ENCODE measurements around the gene MYADM. TPM values are rescaled to one million over a fixed set of nuclear protein-coding genes. Genes with fewer than 3 reads are reported as not detected.

The MYADM gene
- total and polyA plus RNA-seq, 2 of the 13 experiments (the other 11 are each of a cell fraction or from before 2014, with no cell fraction given), result 19.9 to 38.1 TPM

DNA sequence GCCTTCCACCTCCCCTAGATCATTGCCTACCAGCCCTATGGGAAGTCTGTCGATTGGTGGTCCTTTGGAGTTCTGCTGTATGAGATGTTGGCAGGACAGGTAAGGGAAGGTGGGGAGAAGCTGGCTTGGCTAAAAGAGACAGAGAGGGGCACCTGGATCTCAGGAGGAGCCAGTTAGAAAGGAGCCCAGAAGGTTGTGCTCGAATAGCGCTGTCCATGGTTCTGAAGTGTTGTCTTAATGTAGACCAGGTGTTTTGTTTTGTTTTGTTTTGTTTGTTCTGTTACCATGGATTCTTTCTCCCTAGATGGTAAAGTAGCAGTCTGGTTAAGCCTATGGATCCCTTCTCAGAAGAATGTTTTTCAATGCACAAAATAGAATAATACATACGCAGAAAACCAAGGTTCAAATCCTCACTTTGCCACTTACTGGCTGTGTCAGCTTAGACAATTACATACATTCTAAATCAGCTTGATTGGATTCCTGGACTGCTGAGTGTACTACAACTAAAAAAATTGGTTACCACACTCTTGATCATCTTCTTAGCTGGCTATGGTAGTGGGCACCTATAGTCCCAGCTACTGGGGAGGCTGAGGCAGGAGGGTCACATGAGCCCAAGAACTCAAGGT lies 35.5 kb downstream of the MYADM start (continued):
- TF ChIP-seq, protein P1, sequence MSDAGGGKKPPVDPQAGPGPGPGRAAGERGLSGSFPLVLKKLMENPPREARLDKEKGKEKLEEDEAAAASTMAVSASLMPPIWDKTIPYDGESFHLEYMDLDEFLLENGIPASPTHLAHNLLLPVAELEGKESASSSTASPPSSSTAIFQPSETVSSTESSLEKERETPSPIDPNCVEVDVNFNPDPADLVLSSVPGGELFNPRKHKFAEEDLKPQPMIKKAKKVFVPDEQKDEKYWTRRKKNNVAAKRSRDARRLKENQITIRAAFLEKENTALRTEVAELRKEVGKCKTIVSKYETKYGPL (CRISPR knock-in tag; IDR thresholded peaks at IDR 0.05), result peak; percentile 58; the same call in 1 of the 2 replicates
- TF ChIP-seq KLF6 (CRISPR knock-in tag; IDR thresholded peaks at IDR 0.05), result peak; percentile 86
- TF ChIP-seq ZFP37 (CRISPR knock-in tag; IDR thresholded peaks at IDR 0.05; ENCODE audit: borderline replicate concordance), result 0 out of 2 replicates have a peak, but pooled peaks have one; percentile 72
- TF ChIP-seq EHMT2 (IDR thresholded peaks at IDR 0.05; ENCODE audit: borderline replicate concordance, low read depth, low read length), result peak; percentile 97
- TF ChIP-seq, protein P2, sequence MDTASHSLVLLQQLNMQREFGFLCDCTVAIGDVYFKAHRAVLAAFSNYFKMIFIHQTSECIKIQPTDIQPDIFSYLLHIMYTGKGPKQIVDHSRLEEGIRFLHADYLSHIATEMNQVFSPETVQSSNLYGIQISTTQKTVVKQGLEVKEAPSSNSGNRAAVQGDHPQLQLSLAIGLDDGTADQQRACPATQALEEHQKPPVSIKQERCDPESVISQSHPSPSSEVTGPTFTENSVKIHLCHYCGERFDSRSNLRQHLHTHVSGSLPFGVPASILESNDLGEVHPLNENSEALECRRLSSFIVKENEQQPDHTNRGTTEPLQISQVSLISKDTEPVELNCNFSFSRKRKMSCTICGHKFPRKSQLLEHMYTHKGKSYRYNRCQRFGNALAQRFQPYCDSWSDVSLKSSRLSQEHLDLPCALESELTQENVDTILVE (CRISPR knock-in tag; IDR thresholded peaks at IDR 0.05), result peak; percentile 68; the same call in 1 of the 2 replicates
- peak; percentile 70; the same call in 1 of the 2 replicates for TF ChIP-seq TGIF2 (CRISPR knock-in tag; IDR thresholded peaks at IDR 0.05)
- no peak for TF ChIP-seq MZF1 (CRISPR knock-in tag; IDR thresholded peaks at IDR 0.05; ENCODE audit: borderline replicate concordance)
- peak; percentile 42; the same call in 1 of the 2 replicates for TF ChIP-seq SOX5 (CRISPR knock-in tag; IDR thresholded peaks at IDR 0.05; ENCODE audit: borderline replicate concordance)
- TF ChIP-seq RFX3 (CRISPR knock-in tag; IDR thresholded peaks at IDR 0.05), result 0 out of 2 replicates have a peak, but pooled peaks have one; percentile 34
- no peak for TF ChIP-seq ATF7-NPFF (CRISPR knock-in tag; IDR thresholded peaks at IDR 0.05; ENCODE audit: low read depth)
- TF ChIP-seq HOXA5 (CRISPR knock-in tag; IDR thresholded peaks at IDR 0.05), result peak; percentile 65; the same call in 1 of the 2 replicates
- 0 out of 2 replicates have a peak, but pooled peaks have one; percentile 19 for TF ChIP-seq HDAC2 (CRISPR knock-in tag; IDR thresholded peaks at IDR 0.05)
- TF ChIP-seq SAP130 (CRISPR knock-in tag; IDR thresholded peaks at IDR 0.05; ENCODE audit: low read depth), result peak; percentile 61
- no peak for TF ChIP-seq TERF1 (CRISPR knock-in tag; IDR thresholded peaks at IDR 0.05)
- TF ChIP-seq ONECUT2 (CRISPR knock-in tag; IDR thresholded peaks at IDR 0.05), result 0 out of 2 replicates have a peak, but pooled peaks have one; percentile 17
- no peak for TF ChIP-seq HMGXB4 (CRISPR knock-in tag; IDR thresholded peaks at IDR 0.05; ENCODE audit: borderline replicate concordance in 1 of 2, low read depth in 1 of 2)
- TF ChIP-seq ETV6 (CRISPR knock-in tag; conservative IDR thresholded peaks at IDR 0.05), result no peak
- no peak for TF ChIP-seq FOXP1 (IDR thresholded peaks at IDR 0.05)
- TF ChIP-seq FOXP1 (CRISPR knock-in tag; IDR thresholded peaks at IDR 0.05), result no peak
- TF ChIP-seq ZNF850 (CRISPR knock-in tag; conservative IDR thresholded peaks at IDR 0.05), result no peak
- TF ChIP-seq RCOR2 (CRISPR knock-in tag; IDR thresholded peaks at IDR 0.05), result no peak
- peak; percentile 65 for TF ChIP-seq ERF (CRISPR knock-in tag; IDR thresholded peaks at IDR 0.05)
- TF ChIP-seq, protein P3, sequence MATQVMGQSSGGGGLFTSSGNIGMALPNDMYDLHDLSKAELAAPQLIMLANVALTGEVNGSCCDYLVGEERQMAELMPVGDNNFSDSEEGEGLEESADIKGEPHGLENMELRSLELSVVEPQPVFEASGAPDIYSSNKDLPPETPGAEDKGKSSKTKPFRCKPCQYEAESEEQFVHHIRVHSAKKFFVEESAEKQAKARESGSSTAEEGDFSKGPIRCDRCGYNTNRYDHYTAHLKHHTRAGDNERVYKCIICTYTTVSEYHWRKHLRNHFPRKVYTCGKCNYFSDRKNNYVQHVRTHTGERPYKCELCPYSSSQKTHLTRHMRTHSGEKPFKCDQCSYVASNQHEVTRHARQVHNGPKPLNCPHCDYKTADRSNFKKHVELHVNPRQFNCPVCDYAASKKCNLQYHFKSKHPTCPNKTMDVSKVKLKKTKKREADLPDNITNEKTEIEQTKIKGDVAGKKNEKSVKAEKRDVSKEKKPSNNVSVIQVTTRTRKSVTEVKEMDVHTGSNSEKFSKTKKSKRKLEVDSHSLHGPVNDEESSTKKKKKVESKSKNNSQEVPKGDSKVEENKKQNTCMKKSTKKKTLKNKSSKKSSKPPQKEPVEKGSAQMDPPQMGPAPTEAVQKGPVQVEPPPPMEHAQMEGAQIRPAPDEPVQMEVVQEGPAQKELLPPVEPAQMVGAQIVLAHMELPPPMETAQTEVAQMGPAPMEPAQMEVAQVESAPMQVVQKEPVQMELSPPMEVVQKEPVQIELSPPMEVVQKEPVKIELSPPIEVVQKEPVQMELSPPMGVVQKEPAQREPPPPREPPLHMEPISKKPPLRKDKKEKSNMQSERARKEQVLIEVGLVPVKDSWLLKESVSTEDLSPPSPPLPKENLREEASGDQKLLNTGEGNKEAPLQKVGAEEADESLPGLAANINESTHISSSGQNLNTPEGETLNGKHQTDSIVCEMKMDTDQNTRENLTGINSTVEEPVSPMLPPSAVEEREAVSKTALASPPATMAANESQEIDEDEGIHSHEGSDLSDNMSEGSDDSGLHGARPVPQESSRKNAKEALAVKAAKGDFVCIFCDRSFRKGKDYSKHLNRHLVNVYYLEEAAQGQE (IDR thresholded peaks at IDR 0.05; ENCODE audit: borderline replicate concordance in 1 of 2, low read depth in 1 of 2, low read length in 2 of 2), result peak; percentile 81 to 97

All from HepG2 (cell line).